PC-3 (cell line): Measurements from ENCODE around the gene KIAA1614.

Experiments used
- EZH2phosphoT487 ChIP-seq: fragments of 300-600 bp; sonication (generic); IDR thresholded peaks from 2 replicates; pipeline ENCODE4 v1.6.1; 2018; ENCODE audit warnings: mild to moderate bottlenecking, antibody characterized with exemption, low read length, borderline replicate concordance
- TF ChIP-seq, protein P1 (sequence below): fragments of 300-600 bp; sonication (generic); conservative IDR thresholded peaks from 2 replicates; pipeline ENCODE4 v1.5.1; 2017; ENCODE audit warnings: antibody characterized with exemption, low read depth, mild to moderate bottlenecking, low read length

DNA sequence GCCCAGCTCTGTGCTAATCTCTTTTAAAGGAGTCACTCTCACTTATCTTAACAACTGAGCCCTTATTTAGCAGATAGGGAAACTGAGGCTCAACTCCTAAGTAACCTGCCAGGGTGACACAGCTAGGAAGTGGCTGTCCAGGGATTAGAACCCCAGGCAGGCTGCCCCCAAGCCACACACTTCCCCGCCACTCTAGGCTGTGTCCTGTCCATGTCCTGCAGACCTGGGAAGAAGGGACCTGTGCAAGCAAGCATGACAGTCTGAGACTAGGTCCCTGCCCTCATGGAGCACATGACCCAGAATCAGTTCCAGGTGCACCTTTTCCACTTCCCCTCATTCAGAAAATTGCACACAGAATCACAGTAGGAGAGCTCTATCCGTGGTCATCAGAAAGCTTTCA, 12.2 kb downstream of the KIAA1614 start:
- TF ChIP-seq, protein P1, sequence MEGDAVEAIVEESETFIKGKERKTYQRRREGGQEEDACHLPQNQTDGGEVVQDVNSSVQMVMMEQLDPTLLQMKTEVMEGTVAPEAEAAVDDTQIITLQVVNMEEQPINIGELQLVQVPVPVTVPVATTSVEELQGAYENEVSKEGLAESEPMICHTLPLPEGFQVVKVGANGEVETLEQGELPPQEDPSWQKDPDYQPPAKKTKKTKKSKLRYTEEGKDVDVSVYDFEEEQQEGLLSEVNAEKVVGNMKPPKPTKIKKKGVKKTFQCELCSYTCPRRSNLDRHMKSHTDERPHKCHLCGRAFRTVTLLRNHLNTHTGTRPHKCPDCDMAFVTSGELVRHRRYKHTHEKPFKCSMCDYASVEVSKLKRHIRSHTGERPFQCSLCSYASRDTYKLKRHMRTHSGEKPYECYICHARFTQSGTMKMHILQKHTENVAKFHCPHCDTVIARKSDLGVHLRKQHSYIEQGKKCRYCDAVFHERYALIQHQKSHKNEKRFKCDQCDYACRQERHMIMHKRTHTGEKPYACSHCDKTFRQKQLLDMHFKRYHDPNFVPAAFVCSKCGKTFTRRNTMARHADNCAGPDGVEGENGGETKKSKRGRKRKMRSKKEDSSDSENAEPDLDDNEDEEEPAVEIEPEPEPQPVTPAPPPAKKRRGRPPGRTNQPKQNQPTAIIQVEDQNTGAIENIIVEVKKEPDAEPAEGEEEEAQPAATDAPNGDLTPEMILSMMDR, result no peak
- no peak for TF ChIP-seq EZH2phosphoT487
